Progenitor cell of endocrine pancreas (in vitro differentiated cells): ENCODE measurements around the gene ASIC3. TPM values are rescaled to one million over a fixed set of nuclear protein-coding genes. Genes with fewer than 3 reads are reported as not detected.

Experiments
- DNase-seq: peaks from one replicate; pipeline ENCODE4 v3.0.0; 2021; ENCODE audit warnings: low spot score; ENCODE audit not compliant: unreplicated experiment
- H3K27ac Mint-ChIP-seq: 2 replicates; pipeline ENCODE4 v1.8.0; 2021; ENCODE audit warnings: mild to moderate bottlenecking, moderate library complexity, mixed read lengths
- H3K27me3 Mint-ChIP-seq: 2 replicates; pipeline ENCODE4 v1.8.0; 2021; ENCODE audit warnings: mixed read lengths
- H3K36me3 Mint-ChIP-seq: 2 replicates; pipeline ENCODE4 v1.8.0; 2022; ENCODE audit warnings: mixed read lengths; ENCODE audit not compliant: insufficient read depth
- H3K4me1 Mint-ChIP-seq: 2 replicates; pipeline ENCODE4 v1.8.0; 2021; ENCODE audit warnings: low read depth, mixed read lengths
- H3K4me3 Mint-ChIP-seq: 2 replicates; pipeline ENCODE4 v1.8.0; 2021; ENCODE audit warnings: low read depth, mild to moderate bottlenecking, moderate library complexity, mixed read lengths
- H3K9me3 Mint-ChIP-seq: 2 replicates; pipeline ENCODE4 v1.8.0; 2021; ENCODE audit warnings: low read depth, mixed read lengths
- total RNA-seq: library from RNA; stranded (reverse); gene quantifications from 2 replicates; pipeline ENCODE4 v1.2.1, GENCODE V29; 2021
- TF ChIP-seq, protein P1 (sequence below): fragments of 200-600 bp; sonication (generic); IDR thresholded peaks from one replicate; pipeline ENCODE4 v1.5.0; 2021; ENCODE audit warnings: antibody characterized with exemption, mild to moderate bottlenecking; ENCODE audit not compliant: unreplicated experiment

ASIC3 gene
- total RNA-seq, 1 donor from 2014 or later = 5.1 TPM

DNA sequence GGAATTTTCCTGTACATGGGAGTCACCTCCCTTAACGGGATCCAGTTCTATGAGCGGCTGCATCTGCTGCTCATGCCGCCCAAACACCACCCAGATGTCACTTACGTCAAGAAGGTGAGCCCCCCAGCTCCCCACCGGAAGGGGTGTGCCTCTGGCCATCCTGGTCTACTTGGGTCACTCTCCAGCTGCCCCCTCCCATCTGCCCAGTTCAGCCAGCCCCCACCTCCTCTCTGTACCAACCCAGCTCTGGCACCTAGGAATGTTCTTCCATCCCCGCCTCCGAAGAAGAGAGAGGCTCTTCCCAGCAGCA, 27.3 kb downstream of the ASIC3 start:
- peaks cover 5% of the 10 kb centered on the region for H3K4me1 Mint-ChIP-seq
- H3K27ac Mint-ChIP-seq = no peak overlapping the region
- no peak overlapping the region for H3K4me3 Mint-ChIP-seq

DNA sequence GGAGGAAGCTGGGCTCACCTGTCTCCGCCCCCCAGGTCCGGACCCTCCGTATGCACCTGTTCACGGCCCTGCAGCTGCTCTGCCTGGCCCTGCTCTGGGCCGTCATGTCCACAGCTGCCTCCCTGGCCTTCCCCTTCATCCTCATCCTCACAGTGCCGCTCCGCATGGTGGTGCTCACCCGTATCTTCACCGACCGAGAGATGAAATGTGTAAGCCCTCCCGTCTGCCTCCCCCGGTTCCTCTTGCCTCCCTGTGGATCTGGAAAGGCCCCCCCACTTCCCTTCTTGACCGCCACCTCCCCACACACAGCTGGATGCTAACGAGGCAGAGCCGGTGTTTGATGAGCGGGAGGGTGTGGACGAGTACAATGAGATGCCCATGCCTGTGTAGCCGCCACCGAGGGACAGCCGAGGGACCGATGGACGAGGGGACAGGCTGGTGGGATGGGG, 27.7 kb downstream of the ASIC3 start:
- no peak for DNase-seq
- no peaks in the 10 kb centered on the region for H3K27me3 Mint-ChIP-seq
- peaks cover 11% of the 10 kb centered on the region for H3K36me3 Mint-ChIP-seq
- no peak overlapping the region for H3K4me3 Mint-ChIP-seq
- H3K27ac Mint-ChIP-seq = no peak overlapping the region
- TF ChIP-seq, protein P1, sequence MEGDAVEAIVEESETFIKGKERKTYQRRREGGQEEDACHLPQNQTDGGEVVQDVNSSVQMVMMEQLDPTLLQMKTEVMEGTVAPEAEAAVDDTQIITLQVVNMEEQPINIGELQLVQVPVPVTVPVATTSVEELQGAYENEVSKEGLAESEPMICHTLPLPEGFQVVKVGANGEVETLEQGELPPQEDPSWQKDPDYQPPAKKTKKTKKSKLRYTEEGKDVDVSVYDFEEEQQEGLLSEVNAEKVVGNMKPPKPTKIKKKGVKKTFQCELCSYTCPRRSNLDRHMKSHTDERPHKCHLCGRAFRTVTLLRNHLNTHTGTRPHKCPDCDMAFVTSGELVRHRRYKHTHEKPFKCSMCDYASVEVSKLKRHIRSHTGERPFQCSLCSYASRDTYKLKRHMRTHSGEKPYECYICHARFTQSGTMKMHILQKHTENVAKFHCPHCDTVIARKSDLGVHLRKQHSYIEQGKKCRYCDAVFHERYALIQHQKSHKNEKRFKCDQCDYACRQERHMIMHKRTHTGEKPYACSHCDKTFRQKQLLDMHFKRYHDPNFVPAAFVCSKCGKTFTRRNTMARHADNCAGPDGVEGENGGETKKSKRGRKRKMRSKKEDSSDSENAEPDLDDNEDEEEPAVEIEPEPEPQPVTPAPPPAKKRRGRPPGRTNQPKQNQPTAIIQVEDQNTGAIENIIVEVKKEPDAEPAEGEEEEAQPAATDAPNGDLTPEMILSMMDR = no peak
- peaks cover 5% of the 10 kb centered on the region for H3K4me1 Mint-ChIP-seq
- no peaks in the 10 kb centered on the region for H3K9me3 Mint-ChIP-seq

More for the DNA sequence above, 27.3 kb downstream of the ASIC3 start:
- H3K36me3 Mint-ChIP-seq = peaks cover 11% of the 10 kb centered on the region
- DNase-seq = no peak
- no peaks in the 10 kb centered on the region for H3K27me3 Mint-ChIP-seq
- TF ChIP-seq, protein P1 = no peak
- H3K9me3 Mint-ChIP-seq = no peaks in the 10 kb centered on the region

DNA sequence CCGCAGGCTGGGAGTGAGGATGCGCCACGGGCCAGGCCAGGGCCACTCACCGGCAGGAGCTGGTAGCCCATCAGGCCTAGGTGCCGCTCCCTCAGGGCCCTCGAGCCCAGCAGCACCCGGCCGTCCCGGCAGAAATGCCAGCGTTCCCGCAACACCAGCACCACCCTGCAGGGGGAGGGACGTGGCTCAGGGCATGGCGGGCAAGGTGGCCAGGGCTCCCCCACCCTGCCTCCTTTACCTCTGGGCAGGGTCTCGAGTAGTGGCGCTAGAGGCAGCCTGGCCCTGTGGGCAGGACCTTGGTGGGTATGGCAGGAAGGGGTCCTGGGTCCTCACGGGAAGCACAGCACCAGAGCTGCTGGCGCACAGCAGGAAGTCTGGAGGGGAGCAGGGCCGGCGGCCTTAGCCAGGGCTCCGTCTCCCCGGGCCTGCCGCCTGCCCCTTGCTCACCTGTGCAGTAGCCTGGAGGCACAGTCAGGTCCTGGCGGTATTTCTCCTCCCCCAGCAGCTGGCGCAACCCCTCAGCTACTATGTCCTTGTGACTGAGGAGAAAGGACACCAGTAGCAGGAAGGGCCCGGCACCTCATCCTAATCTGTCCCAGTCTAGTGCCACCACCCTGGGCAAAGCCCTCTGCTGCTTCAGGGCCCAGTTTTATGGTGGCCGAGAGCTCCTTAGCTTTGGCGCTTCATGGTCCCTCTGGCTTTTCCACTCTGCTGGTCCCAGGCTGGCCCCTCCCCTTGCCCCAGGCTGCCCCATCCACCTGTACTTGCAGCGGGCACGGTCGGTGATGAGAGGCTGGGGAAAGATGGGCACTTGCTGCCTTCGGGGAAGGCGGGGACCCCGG, 28.8 kb downstream of the ASIC3 start:
- TF ChIP-seq, protein P1 = peak; percentile 39
- Mint-ChIP-seq H3K4me3 (no peak overlapping the region), H3K4me1 (peaks cover 7% of the 10 kb centered on the region), H3K27me3 (no peaks in the 10 kb centered on the region), H3K9me3 (no peaks in the 10 kb centered on the region), H3K27ac (no peak overlapping the region), H3K36me3 (peaks cover 9% of the 10 kb centered on the region)
- DNase-seq = no peak

DNA sequence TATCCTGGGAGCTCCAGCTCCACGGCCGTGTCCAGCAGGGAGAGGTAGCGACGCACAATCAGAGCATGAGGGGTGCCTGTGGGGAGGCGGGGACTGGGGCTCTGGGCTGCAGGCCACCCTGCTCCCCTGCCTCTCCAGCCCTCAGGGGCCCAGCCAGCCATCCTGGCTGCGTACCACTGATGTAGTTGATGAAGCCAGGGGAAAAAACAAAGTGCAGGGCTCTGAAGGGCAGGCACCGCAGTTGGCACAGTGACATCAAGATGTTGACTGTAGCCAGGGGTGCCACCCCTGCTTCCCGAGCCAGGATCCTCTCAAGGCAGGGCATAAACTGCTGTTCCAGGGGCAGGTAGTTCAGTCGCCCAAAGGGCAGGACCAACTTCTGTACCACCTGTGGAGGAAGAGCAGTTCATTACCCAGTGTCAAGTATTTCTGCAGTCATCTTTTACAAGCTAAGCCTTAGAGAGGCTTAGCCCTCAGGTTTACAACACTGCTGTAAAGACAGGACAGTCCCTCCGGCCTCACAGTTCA, 29.4 kb downstream of the ASIC3 start:
- no peak for DNase-seq
- Mint-ChIP-seq H3K9me3 (no peaks in the 10 kb centered on the region), H3K27me3 (no peaks in the 10 kb centered on the region), H3K4me1 (peaks cover 10% of the 10 kb centered on the region), H3K36me3 (peaks cover 8% of the 10 kb centered on the region), H3K27ac (no peak overlapping the region), H3K4me3 (peak overlapping the region; percentile 49)
- TF ChIP-seq, protein P1 = no peak

- H3K4me1 Mint-ChIP-seq = peaks cover 12% of the 10 kb centered on the region
- no peaks in the 10 kb centered on the region for H3K27me3 Mint-ChIP-seq
- DNase-seq = no peak
- TF ChIP-seq, protein P1 = no peak
- peaks cover 8% of the 10 kb centered on the region for H3K36me3 Mint-ChIP-seq
- peak overlapping the region; percentile 29 for H3K27ac Mint-ChIP-seq
- no peaks in the 10 kb centered on the region for H3K9me3 Mint-ChIP-seq
- peak overlapping the region; percentile 85 for H3K4me3 Mint-ChIP-seq
Measured at GRCh38 chr7:151078233-151079040, 30.1 kb downstream of the ASIC3 start.
